Measurements from ENCODE around the gene EML4. TPM values are rescaled to one million over a fixed set of nuclear protein-coding genes. Genes with fewer than 3 reads are reported as not detected.

EML4 gene
- total and polyA plus RNA-seq, 8 donors: 12.5 to 44.0 (median 33.2) TPM

DNA sequence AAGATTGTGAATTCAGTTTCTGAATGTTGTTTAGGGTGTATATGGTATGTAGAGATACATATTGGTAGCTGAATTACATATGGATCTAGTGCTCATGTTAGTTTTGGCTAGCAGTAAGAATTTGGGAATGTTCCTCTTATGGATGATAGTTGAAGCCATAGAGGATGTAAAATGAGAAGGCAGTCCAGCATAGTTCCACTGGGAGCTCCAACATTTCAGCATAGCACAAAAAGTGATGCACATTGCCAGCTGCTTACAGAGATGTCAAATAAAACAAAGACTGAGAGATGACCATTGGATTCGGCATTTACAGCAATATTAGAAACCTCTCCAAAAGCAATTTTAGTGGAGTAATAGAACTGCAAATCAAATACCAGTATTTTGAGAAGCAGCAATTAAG lies 77.4 kb downstream of the EML4 start:
- Histone ChIP-seq H3K4me3 (no peak overlapping the region), H3K4me1 (peaks cover 5 to 28% (median 22%) of the 10 kb centered on the region in 3 donors), H3K36me3 (no peaks in the 10 kb centered on the region), H3K9me3 (no peaks in the 10 kb centered on the region), H3K27ac (no peak overlapping the region), H3K27me3 (no peaks in the 10 kb centered on the region)
- TF ChIP-seq, protein P1, sequence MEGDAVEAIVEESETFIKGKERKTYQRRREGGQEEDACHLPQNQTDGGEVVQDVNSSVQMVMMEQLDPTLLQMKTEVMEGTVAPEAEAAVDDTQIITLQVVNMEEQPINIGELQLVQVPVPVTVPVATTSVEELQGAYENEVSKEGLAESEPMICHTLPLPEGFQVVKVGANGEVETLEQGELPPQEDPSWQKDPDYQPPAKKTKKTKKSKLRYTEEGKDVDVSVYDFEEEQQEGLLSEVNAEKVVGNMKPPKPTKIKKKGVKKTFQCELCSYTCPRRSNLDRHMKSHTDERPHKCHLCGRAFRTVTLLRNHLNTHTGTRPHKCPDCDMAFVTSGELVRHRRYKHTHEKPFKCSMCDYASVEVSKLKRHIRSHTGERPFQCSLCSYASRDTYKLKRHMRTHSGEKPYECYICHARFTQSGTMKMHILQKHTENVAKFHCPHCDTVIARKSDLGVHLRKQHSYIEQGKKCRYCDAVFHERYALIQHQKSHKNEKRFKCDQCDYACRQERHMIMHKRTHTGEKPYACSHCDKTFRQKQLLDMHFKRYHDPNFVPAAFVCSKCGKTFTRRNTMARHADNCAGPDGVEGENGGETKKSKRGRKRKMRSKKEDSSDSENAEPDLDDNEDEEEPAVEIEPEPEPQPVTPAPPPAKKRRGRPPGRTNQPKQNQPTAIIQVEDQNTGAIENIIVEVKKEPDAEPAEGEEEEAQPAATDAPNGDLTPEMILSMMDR (IDR thresholded peaks at IDR 0.05): no peak
- WGBS, 2 donors: 75 to 94% methylated on average over 1 of the region's 1 CpG
- no peak for FAIRE-seq
- ATAC-seq: no peak
- no peak for DNase-seq
- intact Hi-C loops (cut with DNase I): no loop called here

DNA sequence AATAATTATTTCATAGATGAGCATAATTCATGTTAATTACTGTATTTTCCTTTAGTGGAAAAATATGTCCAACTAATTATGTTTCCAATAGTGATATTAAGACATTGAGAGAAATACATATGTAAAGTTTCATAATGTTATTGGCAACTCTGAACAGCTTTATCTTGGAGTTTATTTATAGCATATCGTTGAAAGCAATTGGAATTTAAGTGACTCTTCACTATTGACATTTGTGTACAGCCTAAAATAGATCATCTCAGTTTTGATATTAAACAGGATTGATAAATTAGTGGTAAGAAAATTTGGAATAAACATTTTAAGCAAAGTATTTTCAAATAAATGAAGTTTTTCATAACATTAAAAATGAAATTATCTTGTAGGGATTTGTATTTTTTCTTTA lies 79.7 kb downstream of the EML4 start:
- no peaks in the 10 kb centered on the region for H3K27me3 ChIP-seq
- peak overlapping the region in 1 of 4 donors; percentile 69 for H3K27ac ChIP-seq
- no peak for FAIRE-seq
- WGBS, 2 donors: 17 to 26% methylated on average over 1 of the region's 1 CpG
- H3K4me3 ChIP-seq: no peak overlapping the region
- peaks cover 3 to 26% (median 17%) of the 10 kb centered on the region in 3 donors for H3K4me1 ChIP-seq
- H3K36me3 ChIP-seq: no peaks in the 10 kb centered on the region
- no peak for ATAC-seq
- H3K9me3 ChIP-seq: no peaks in the 10 kb centered on the region
- intact Hi-C loops (cut with DNase I): no loop called here
- TF ChIP-seq, protein P1 (IDR thresholded peaks at IDR 0.05): no peak
- DNase-seq: no peak

DNA sequence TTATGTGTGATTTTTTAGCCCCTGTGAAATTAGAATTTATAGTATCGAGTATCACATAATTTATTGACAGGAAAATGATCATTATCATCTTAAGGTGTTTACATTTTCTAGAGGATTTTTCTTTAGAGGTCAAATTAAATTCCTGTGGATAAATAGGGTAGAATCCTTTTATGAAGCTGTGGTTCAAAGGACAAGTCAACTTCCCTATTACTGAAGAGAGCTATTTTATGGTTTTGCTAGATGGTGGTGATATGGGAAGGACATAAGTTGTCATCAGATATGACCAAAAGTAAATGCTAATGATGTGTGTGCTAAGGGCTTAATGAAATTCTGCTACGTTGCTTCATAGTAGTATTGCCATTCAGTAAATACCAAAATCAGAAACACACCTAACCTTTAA lies 80.1 kb downstream of the EML4 start:
- 11 to 23% methylated on average over 2 of the region's 2 CpGs for WGBS, 2 donors
- peak overlapping the region in 3 of 4 donors; percentile 7 to 69 (median 68) for H3K27ac ChIP-seq
- intact Hi-C loops (cut with DNase I): no loop called here
- H3K36me3 ChIP-seq: no peaks in the 10 kb centered on the region
- no peaks in the 10 kb centered on the region for H3K27me3 ChIP-seq
- peaks cover 3 to 26% (median 17%) of the 10 kb centered on the region in 3 donors for H3K4me1 ChIP-seq
- FAIRE-seq (no peak), ATAC-seq (peak in 2 of 4 donors; percentile 11 to 21), DNase-seq (no peak)
- TF ChIP-seq, protein P1 (IDR thresholded peaks at IDR 0.05): no peak
- no peak overlapping the region for H3K4me3 ChIP-seq
- no peaks in the 10 kb centered on the region for H3K9me3 ChIP-seq

DNA sequence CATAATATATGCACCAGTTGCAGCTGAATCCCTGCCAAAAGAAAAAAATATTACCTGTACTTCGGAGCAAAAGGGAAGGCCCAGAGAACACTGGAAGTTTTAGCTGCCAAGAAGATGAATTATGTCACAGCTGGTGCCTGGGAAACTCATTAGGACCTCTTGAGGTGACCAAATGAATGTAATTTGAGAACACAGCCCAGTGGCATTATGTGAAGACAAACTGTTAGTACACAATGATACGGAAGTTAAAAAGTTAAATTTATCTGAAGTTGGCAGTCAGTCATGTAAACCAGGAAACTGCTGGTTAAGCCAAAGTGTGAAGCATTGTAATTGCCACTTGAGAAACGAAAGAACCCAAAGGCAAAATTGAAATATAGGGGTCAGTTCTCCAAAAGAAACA lies 80.7 kb downstream of the EML4 start:
- ATAC-seq: peak; percentile 89 to 92 (median 91)
- intact Hi-C loops (cut with DNase I): no loop called here
- no peak overlapping the region for H3K4me3 ChIP-seq
- H3K36me3 ChIP-seq: no peaks in the 10 kb centered on the region
- no peaks in the 10 kb centered on the region for H3K27me3 ChIP-seq
- H3K27ac ChIP-seq: peak overlapping the region in 2 of 4 donors; percentile 68 to 69
- H3K9me3 ChIP-seq: no peaks in the 10 kb centered on the region
- peak; percentile 81 for FAIRE-seq
- peak in 3 of 6 donors; percentile 51 to 59 (median 56) for DNase-seq
- TF ChIP-seq, protein P1 (IDR thresholded peaks at IDR 0.05): no peak
- peaks cover 3 to 26% (median 17%) of the 10 kb centered on the region in 3 donors for H3K4me1 ChIP-seq
- 4 to 5% methylated on average over 3 of the region's 3 CpGs for WGBS, 2 donors

- Histone ChIP-seq H3K4me3 (no peak overlapping the region), H3K9me3 (no peaks in the 10 kb centered on the region), H3K27ac (peak overlapping the region in 1 of 4 donors; percentile 68), H3K4me1 (peaks cover 3 to 26% (median 17%) of the 10 kb centered on the region in 3 donors), H3K27me3 (no peaks in the 10 kb centered on the region), H3K36me3 (no peaks in the 10 kb centered on the region)
- no peak for FAIRE-seq
- ATAC-seq: no peak
- 90 to 94% methylated on average over 2 of the region's 2 CpGs for WGBS, 2 donors
- DNase-seq: no peak
- TF ChIP-seq, protein P1 (IDR thresholded peaks at IDR 0.05): no peak
- intact Hi-C loops (cut with DNase I): no loop called here
Measured at GRCh38 chr2:42250925-42251324, 81.8 kb downstream of the EML4 start.
